Measurements from ENCODE around the gene PCDH9. TPM values are rescaled to one million over a fixed set of nuclear protein-coding genes. Genes with fewer than 3 reads are reported as not detected.

Gene PCDH9
- total and polyA plus RNA-seq, 10 donors = 0.24 to 8.1 (median 3.8) TPM

- Histone ChIP-seq H3K4me1 (no peaks in the 10 kb centered on the region), H3K27ac (no peak overlapping the region), H3K27me3 (replicated peaks in 1 of 7) (no peaks in the 10 kb centered on the region), H3K36me3 (no peaks in the 10 kb centered on the region), H3K4me3 (no peak overlapping the region), H3K9me3 (no peaks in the 10 kb centered on the region)
- intact Hi-C loops (cut with DNase I; ENCODE audit: low total_unique reads) = no loop called here
- TF ChIP-seq POLR2A (IDR thresholded peaks at IDR 0.05) = no peak
- no peak for TF ChIP-seq POLR2AphosphoS5 (IDR thresholded peaks at IDR 0.05)
- no peak for TF ChIP-seq CTCF (IDR thresholded peaks at IDR 0.05 in 8 of 11, conservative IDR thresholded peaks at IDR 0.05 in 3 of 11)
- WGBS, 5 donors = 67 to 91% (median 70%) methylated on average over 1 of the region's 1 CpG
- no peak for DNase-seq
These were observed 21.6 kb downstream of the PCDH9 start for GRCh38 chr13:67208552-67208951.

- WGBS, 5 donors = 49 to 61% (median 58%) methylated on average over 1 of the region's 1 CpG
- DNase-seq = no peak
- TF ChIP-seq POLR2A (IDR thresholded peaks at IDR 0.05) (no peak), POLR2AphosphoS5 (IDR thresholded peaks at IDR 0.05) (no peak), CTCF (IDR thresholded peaks at IDR 0.05 in 8 of 11, conservative IDR thresholded peaks at IDR 0.05 in 3 of 11) (no peak)
- no peak overlapping the region for H3K4me3 ChIP-seq
- H3K36me3 ChIP-seq = no peaks in the 10 kb centered on the region
- no peaks in the 10 kb centered on the region for H3K27me3 ChIP-seq (replicated peaks in 1 of 7)
- H3K4me1 ChIP-seq = no peaks in the 10 kb centered on the region
- no peaks in the 10 kb centered on the region for H3K9me3 ChIP-seq
- no peak overlapping the region for H3K27ac ChIP-seq
- intact Hi-C loops (cut with DNase I; ENCODE audit: low total_unique reads) = no loop called here
These were observed 25.4 kb downstream of the PCDH9 start for GRCh38 chr13:67204764-67205163.

- WGBS, 5 donors = 56 to 76% (median 62%) methylated on average over 4 of the region's 4 CpGs
- Histone ChIP-seq H3K4me1 (no peaks in the 10 kb centered on the region), H3K36me3 (no peaks in the 10 kb centered on the region), H3K4me3 (no peak overlapping the region), H3K27me3 (replicated peaks in 1 of 7) (no peaks in the 10 kb centered on the region), H3K9me3 (no peaks in the 10 kb centered on the region), H3K27ac (no peak overlapping the region)
- DNase-seq = no peak
- no peak for TF ChIP-seq POLR2A (IDR thresholded peaks at IDR 0.05)
- no peak for TF ChIP-seq POLR2AphosphoS5 (IDR thresholded peaks at IDR 0.05)
- no peak for TF ChIP-seq CTCF (IDR thresholded peaks at IDR 0.05 in 8 of 11, conservative IDR thresholded peaks at IDR 0.05 in 3 of 11)
- intact Hi-C loops (cut with DNase I; ENCODE audit: low total_unique reads) = no loop called here
These were observed 29.5 kb downstream of the PCDH9 start for GRCh38 chr13:67200605-67201004.

GRCh38 chr13:67200183-67200582 is 30.0 kb downstream of the PCDH9 start:
- no peaks in the 10 kb centered on the region for H3K36me3 ChIP-seq
- DNase-seq = no peak
- H3K4me3 ChIP-seq = no peak overlapping the region
- TF ChIP-seq CTCF (IDR thresholded peaks at IDR 0.05 in 8 of 11, conservative IDR thresholded peaks at IDR 0.05 in 3 of 11) (no peak), POLR2AphosphoS5 (IDR thresholded peaks at IDR 0.05) (no peak), POLR2A (IDR thresholded peaks at IDR 0.05) (no peak)
- intact Hi-C loops (cut with DNase I; ENCODE audit: low total_unique reads) = no loop called here
- no peaks in the 10 kb centered on the region for H3K27me3 ChIP-seq (replicated peaks in 1 of 7)
- no peaks in the 10 kb centered on the region for H3K4me1 ChIP-seq
- no peak overlapping the region for H3K27ac ChIP-seq
- H3K9me3 ChIP-seq = no peaks in the 10 kb centered on the region
